HG03139 (cell line): ENCODE results near the gene ADGRG3.

Experiments used
- ATAC-seq: cut with Tn5 transposase; IDR thresholded peaks from one replicate; pipeline ENCODE4 v1.9.1; 2021; ENCODE audit not compliant: unreplicated experiment

Gene ADGRG3, protein sequence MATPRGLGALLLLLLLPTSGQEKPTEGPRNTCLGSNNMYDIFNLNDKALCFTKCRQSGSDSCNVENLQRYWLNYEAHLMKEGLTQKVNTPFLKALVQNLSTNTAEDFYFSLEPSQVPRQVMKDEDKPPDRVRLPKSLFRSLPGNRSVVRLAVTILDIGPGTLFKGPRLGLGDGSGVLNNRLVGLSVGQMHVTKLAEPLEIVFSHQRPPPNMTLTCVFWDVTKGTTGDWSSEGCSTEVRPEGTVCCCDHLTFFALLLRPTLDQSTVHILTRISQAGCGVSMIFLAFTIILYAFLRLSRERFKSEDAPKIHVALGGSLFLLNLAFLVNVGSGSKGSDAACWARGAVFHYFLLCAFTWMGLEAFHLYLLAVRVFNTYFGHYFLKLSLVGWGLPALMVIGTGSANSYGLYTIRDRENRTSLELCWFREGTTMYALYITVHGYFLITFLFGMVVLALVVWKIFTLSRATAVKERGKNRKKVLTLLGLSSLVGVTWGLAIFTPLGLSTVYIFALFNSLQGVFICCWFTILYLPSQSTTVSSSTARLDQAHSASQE

DNA sequence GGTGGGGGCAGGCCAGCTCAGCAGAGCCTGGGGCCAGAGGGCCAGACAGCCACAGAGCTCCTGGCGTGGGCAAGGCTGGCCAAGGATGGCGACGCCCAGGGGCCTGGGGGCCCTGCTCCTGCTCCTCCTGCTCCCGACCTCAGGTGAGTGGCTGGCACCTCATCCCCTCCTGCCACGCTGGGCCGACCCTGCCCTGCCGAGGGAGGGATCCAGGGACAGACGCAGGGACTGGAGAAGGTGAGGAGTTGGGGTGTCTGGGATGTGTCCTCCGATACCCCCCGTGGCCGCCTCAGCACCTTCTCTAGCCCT lies at the start of gene ADGRG3:
Gene ADGRG3 (plus strand): TSS at position 44 of the 309 bp plus-strand sequence. CDS start 42 bp downstream, at position 86.
- no peak for ATAC-seq

DNA sequence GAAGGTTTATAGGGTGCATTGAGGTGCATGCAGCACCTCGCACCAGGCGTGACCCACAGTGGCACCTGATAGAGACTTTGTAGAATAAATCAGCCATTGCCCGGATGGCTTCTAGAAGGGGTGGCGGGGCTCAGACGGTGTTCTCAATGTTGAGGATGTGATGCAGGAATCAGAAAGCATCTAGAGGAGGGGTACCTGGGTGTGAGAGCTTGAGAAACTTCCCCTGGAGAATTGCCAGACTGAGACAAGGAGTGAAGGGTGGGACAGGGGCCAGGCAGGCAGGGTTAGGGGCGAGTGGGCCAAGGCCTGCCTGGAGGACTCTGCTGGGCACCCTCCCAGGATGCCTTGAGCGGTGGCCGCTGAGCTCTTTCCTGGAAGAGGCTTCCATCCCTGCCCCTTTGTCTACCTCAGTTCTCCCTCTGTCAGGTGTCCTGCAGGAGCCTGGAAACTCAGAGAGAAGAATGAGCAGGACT lies 48.9 kb upstream of the ADGRG3 start:
- ATAC-seq: no peak

DNA sequence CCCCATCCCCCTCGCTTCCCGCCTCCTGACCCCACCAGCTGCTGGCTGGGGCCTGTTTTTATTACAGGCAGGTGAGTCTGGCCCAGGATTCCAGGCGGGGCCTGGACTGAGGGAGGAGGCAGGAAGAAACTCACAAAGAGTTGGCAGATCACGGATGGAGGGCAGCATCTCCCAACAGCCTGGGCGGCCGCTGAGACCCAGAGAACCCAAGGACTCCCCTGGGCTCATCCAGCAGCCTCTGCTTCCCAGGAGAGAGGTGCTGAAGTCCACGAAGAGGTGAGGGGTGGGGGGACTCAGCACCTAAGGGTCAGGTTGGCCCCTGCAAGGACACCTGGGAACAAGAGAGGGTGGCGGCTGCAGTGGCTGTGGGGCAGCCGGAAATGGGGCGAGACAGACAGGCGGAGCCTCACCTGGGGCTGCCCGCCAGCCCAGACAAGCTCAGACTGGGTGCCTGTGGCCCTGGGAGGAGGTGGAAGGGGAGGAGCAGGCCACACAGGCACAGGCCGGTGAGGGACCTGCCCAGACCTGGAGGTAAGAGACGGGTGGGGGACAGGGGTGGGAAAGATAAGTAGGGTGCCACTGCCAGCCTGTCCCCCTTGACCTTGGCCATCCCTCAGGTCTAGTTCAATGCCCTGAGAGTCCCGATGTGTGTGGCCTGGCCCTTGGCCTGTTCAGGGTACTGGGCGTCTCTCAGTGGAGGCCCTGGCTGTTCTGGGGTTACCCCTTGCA lies 48.3 kb upstream of the ADGRG3 start:
- ATAC-seq: no peak

DNA sequence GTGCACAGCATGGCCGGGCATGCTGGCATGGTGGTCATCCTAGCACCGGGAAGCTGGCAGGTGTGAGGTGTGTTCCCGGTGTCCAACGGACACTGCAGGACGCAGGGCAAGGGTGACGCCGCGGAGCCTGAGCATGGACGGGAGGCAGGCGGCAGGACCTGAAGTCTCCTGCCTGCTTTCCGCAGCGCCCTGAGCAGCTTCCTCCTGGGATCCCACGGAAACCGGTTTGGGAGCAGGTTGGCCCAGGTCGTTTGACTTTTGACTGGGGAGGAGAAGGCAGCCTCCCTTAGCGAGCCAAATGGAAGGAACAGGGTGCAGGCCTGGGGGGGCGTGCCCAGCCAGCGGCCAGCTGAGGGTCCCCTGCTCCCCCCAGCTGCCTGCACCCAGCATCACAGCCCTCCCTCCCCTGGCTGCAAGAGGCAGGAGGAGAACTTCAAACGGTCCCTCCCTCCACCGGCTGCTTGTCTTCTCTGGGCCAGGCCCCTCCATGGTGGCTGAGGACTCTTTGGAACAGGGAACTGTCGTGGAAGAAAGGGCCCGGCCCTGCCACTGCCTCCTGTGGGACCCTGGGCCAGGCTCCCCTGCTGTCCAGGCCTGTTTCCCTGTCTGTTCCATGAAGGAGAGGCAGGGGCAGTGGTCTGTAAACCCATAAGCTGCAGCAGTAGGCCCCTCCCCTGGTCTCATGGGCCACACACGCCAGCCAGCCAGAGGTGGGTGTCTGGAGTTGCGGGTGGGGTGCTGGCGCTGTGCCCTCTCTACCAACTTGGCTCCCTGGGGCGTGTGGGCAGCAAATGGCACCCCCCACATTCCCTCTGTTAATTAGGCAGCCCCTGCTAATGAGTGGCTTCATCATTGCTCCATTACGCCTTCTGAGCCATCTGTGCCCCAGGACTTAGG lies 47.5 kb upstream of the ADGRG3 start:
- ATAC-seq: no peak

DNA sequence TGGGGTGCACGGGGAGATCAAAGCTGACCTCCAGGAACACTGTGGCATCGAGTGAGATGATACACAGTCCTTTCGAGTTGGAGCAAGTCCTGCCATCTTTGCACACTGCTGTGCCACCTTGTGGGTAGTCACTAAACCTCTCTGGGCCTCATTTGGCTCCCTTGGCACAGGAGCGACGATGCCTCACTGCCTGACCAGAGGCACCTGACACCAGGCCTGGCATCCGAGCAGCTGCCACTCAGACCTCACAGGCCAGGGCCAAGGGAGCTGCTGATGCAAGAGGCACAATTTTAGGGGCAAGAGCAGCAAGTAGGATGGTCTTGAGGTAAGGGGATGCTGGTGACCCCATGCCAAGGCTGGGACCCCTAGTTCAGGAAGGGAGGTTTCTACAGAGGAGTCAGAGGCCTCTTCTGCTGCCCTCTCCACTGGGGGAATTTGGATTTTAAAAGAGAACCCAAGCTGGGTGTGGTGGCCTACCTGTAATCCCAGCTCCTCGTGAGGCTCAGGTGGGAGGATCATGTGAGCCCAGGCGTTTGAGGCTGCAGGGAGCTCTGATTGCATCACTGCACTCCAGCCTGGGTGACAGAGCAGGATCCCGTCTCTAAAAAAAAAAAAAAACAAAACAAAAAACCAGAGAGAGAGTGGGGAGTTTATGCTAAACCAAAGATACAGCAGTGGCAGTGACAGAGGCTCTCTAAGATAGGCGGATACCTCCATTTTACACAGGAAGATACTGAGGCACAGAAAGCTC lies 46.4 kb upstream of the ADGRG3 start:
- ATAC-seq: no peak

DNA sequence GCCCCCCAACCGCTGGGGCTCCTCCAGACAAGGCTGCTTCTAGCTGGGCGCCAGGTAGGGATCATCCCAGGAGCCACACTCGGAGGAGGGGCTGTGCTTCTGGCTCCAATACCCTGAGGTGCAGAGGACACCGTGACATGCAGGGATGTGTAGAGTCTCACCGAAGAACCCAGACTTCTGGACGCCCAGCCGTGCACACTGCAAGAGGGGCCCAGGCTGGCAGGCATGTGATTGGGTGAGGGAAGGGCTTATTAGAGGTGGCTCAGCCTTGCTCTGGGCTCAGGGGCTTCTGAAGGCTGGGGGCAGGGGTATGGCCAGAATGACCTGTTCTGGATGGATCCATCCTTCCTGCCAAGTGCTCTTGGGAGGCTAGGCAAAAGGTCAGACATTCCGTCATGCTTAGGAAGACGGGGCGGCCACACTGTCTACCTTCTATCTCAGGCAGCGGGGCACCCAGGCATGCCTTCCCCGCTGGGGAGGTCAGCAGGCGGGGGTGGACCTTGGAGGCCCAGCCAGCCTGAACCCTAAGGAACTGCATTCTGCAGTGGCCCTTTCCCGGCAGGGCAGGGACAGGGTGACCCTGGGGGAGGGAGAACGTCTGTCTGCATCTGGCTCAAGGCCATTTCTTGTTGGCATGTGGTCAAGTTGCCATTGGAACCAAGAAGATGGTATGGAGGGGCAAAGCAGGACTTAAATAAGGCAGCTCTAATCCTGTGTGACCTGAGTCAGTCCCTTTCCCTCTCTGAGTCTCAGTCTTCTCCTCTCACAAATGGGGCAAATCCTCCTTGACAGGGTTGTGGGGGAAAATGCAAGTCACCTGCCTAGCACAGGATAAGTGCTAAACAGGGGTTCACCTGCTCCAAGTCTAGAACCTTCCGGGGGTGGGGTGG lies 45.5 kb upstream of the ADGRG3 start:
- no peak for ATAC-seq

DNA sequence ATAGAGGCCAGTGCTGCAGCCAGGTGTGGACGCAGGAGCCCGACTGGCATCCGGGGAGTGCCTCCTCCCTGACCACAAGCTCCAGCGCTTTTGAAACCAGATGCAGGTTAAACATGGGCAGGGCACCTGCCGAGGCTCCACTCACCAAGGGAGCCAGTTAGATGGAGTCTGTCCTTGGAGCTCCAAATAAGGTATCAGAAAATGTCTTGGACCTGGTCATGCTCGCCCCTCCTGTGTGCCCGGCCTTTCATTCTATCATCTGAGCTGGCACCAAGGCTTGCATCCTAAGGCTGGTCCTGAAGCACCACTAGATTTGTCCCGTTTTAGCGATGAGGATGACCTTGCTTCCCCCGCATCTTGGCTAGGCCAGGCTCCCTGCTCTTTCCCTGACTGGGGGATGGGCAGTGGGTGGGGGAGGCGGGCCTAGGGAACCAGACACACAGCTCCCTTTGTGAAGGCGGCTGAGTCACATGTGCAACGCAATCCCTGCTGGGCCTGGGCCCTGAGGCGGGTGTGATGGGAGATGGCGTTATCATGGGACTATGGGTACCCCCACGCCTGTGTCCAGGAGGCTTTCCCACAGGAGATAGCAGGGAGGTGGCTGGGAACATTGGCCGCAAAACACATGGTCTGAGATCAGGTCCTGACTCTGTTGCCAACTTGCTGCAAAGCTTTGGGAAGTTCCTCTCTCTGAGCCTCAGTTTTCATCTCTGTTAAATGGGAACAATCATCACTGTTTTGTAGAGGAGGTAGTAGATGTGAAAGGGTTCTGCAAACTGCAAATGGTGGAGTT lies 44.7 kb upstream of the ADGRG3 start:
- no peak for ATAC-seq

DNA sequence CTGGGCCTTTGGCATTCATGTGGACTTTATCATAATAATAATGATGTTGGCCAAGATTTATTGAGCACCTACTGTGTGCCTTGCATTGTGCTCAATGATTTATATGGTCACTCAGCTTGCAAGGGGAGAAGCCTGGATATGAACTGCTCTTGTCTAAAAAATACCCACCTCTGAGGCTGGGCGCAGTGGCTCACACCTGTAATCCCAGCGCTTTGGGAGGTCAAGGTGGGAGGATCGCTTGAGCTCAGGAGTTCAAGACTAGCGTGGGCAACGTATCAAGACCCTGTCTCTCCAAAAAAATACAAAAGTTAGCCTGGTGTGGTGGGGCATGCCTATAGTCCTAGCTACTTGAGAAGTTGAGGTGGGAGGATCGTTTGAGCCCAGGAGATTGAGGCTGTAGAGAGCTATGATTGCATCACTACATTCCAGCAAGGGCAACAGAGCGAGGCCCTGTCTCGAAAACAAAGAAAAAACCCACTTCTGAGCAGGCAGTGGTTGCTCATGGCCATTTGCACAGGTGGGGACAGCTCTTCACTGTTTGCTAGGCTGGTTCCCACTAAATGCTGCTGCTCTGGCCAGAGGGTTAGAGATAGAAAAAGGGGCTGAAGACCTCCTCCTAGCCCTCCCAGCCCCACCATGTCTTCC lies 43.9 kb upstream of the ADGRG3 start:
- ATAC-seq: no peak

DNA sequence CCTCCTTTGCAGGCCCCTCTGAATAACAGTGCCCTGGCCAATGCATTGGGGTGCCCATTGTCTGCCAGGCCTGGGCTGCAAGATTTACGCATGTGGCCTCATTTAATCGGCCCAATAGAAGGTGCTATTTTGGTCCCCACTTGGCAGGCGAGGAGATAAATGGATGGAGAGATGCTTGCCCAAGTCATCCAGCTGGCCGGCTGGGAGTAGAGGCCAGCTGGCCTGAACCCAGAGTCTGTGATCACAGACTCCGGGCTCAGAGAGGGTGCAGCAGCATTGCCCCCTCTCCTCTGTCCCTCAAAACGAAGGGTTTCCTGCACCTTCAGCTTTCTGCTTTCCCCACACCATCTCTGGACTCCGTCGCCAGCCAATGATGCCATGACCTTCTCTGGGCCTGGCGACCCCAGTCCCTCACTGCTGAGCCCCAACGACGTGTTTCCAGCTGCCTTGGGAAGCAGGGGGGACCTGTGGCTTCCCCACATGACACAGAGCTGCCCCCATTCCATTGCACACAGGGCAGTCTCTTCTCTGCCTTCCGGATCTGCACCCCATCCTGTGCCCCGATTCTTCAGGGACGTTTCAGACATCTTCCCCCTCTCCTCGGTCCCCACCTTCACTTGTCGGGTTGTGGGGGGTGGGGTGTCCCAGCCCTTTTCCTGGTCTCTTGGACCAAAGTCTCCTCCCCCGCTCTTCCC lies 43.2 kb upstream of the ADGRG3 start:
- ATAC-seq: no peak

DNA sequence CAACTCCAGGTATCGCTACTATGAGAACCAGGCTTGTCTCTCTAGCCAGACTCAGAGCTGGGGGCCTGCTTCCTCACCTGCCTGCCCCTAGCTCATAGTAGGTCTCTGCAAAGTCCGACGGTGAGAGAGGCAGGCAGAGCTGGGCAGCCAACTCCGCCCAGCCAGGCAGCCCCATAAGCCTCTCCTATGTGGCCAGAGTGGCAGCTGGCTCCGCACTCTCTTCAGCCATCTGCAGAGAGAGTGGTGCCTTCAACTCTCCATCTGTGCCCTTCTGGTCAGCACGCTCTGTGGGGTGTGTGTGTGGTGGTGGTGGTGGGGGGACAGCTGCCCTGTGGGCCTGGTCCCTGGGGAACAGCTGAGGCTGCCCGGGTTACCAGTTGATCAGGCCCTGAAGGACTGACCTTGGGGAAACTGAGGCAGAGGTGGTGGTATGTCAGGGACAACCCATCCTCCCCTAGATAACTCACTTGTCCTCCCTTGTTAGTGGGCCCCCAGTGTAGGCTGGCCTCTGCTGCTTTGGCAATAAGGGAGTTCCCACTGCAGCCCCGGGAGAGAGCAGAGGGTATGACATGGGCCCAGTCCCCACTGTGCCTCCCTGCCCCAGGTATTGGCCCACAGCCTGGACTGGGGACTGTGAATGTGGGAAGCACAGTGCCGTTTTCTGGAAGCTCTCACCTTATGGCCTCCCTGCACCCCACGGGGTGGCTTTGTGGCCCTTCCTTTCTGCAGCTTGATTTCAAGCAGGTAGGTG lies 41.5 kb upstream of the ADGRG3 start:
- no peak for ATAC-seq

DNA sequence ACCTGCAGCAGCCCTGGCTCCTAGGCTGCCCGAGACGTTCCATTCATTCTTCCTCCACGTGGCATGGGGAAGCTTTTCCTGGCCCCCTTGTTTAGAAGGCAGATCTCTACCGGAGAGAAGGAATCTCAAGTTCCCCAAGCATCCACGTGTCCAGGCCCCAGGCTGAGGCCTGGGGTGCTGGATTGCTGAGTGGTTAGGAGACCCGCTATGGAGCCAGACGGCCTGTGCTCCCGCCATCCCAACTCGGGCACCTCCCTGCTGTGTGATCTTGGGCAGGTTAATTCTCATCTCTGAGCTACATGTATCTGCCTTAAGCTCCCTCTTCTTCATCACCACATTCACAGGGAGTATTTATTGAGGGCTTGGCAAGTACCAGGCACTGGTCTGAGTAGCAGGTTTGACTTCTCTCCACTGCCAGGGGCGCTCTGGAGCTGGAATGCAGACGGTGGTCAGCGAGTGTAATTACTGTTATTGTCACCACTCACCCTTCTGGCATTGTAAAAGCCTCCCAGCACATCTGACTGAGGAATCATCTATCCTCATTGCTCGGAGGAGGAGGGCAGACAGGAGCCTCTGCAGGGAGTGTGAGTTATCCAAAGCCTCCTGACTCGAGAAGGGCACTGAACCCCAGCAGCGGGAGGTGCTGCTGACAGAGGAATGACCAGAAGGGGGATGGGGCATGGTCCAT lies 40.8 kb upstream of the ADGRG3 start:
- ATAC-seq: no peak

DNA sequence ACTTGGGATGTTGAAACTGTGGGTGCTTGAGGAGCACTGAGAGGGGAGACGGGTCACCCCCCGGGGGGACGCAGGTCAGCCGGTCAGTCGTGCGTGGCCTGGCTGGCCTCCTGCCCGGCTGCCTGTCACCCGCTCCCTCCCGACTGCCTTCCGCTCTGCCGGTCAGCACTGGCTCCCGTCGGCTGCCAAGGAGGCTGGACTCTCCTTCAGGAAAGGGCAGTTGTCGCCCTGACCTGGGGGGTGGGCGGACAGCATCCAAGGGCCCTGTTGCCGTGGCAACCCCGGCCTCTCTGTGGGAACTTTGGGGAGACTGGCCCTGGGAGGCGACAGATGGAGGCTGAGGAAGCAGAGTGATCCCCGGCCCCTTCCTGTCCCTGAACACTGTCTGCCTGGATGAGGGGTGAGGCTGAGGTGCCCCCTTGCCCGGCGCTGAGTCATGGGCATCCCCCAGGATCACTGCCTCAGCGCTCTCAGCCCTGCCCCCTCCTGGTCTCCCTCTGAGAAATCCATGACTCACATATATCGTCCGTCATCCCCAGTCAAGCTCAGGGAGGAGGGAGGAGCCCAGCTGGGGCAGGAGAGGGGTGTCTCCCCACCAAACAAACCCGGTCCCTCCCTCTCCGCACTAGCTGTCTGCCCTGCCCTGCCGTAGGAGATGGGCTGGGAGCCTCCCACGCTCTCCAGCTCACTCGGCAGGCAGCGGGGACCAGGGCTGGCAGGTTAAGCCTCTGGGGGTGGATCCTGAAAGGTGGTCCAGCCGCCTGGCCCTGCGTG lies 39.9 kb upstream of the ADGRG3 start, which contains the start of gene ADGRG1:
Gene ADGRG1 (plus strand): TSS at position 623 of the 774 bp plus-strand sequence. CDS start 21,658 bp downstream, outside the sequence.
- ATAC-seq: no peak

DNA sequence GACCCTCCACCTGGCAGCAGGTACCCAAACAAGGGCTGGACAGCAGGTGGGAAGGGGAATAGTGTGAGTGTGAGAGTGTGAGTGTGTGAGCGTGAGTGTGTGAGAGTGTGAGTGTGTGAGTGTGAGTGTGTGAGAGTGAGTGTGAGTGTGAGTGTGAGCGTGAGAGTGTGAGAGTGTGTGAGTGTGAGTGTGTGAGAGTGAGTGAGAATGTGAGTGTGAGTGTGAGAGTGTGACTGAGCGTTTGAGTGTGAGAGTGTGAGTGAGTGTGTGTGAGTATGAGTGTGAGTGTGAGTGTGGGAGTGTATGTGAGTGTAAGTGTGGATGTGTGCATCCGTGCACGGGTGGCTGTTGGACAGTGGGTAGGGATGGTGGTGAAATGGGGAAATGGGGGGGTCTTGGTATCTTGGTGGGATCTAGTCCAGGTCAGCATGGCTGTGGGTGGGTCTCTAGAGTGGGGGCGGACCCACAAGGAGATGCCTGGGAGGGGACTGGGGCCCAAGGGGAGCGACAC lies 39.3 kb upstream of the ADGRG3 start:
- no peak for ATAC-seq

DNA sequence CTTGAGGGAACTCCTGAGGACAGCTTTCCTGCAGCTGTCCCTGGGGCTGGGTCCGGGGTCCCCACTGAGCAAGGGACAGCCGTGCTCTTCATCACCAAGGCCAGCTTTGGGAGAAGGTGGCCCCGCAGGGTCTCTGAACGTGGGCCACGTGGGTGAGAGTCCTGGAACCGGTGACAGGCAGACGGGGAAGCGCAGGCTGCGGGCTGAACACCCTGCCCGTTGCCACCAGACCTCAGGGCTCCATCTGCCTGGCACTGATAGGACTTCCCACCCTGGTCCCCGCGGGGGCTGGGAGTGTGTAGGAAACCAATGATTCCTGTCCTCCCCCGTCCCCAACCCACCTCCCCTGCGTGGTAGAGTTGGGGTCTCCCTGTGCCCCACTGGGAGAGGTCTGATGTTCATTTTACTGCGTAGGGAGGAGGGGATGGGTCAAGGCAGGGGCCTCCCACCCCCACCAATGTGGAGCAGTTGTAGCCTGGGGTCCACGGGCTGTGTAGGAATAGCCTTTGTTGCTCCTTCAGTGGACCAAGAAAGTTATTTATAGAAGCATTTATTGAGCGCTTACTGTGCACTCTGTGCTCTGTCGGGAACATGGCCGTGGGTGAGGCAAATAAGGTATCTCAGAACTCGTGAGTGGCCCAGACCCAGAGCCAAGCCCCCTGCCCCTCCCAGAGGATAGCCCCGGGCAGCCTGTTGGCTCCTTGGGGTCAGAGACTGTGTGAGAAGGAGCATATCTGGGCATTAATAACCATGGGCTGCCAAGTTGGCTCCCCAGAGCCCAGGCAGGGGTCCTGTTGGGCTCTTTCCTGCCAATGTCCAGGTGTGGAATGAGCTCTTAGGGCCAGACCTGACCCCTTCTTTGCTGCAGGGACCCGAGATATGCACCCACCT lies 38.3 kb upstream of the ADGRG3 start:
- ATAC-seq: no peak
